Tibial artery (tissue), 4 donors: ENCODE measurements around the gene EYA3.

ENCODE experiments used
- DNase-seq, 2 donors: peaks; one replicate each; pipeline ENCODE4 v3.0.0-alpha.2; 2019
- H3K27ac ChIP-seq, 2 donors: fragments of 200-600 bp; sonication (generic) in 1 of 2; 1 replicate in 1 of 2; 2 replicates in 1 of 2; pipeline ENCODE4 v1.5.1; 2018 to 2019; ENCODE audit warnings: mild to moderate bottlenecking in 1 of 2
- H3K27me3 ChIP-seq, 2 donors: fragments of 200-600 bp; sonication (generic) in 1 of 2; one replicate each; pipeline versions ENCODE4 v1.5.1 to v1.6.0; 2016 to 2019
- H3K36me3 ChIP-seq, 3 donors: fragments of 200-600 bp; sonication (generic) in 2 of 3; one replicate each; pipeline ENCODE4 v1.5.1; 2016 to 2019; ENCODE audit warnings: mild to moderate bottlenecking in 2 of 3
- H3K4me1 ChIP-seq, 4 donors: fragments of 200-600 bp; sonication (generic) in 2 of 4; 1 replicate in 3 of 4; 2 replicates in 1 of 4; pipeline ENCODE4 v1.5.1; 2016 to 2019
- H3K4me3 ChIP-seq, 2 donors: fragments of 200-600 bp; sonication (generic) in 1 of 2; 1 replicate in 1 of 2; 2 replicates in 1 of 2; pipeline ENCODE4 v1.5.1; 2018 to 2019; ENCODE audit warnings: mild to moderate bottlenecking in 2 of 2
- H3K9me3 ChIP-seq, 3 donors: fragments of 200-600 bp; sonication (generic) in 1 of 3; one replicate each; pipeline ENCODE4 v1.5.1; 2016 to 2019
- CTCF ChIP-seq, 2 experiments: fragments of 200-600 bp in 1 of 2; fragments of 450-650 bp in 1 of 2; IDR thresholded peaks; one replicate each; pipeline ENCODE4 v1.5.1; 2017 to 2019; ENCODE audit warnings: antibody characterized with exemption in 2 of 2, mild to moderate bottlenecking in 1 of 2, moderate library complexity in 1 of 2
- intact Hi-C: fragments of 100-400 bp; cut with DNase I; formaldehyde crosslinking; loops from one replicate; pipeline ENCODE4 v1.15.0; 2023; ENCODE audit warnings: low total_unique reads

EYA3 gene

DNA sequence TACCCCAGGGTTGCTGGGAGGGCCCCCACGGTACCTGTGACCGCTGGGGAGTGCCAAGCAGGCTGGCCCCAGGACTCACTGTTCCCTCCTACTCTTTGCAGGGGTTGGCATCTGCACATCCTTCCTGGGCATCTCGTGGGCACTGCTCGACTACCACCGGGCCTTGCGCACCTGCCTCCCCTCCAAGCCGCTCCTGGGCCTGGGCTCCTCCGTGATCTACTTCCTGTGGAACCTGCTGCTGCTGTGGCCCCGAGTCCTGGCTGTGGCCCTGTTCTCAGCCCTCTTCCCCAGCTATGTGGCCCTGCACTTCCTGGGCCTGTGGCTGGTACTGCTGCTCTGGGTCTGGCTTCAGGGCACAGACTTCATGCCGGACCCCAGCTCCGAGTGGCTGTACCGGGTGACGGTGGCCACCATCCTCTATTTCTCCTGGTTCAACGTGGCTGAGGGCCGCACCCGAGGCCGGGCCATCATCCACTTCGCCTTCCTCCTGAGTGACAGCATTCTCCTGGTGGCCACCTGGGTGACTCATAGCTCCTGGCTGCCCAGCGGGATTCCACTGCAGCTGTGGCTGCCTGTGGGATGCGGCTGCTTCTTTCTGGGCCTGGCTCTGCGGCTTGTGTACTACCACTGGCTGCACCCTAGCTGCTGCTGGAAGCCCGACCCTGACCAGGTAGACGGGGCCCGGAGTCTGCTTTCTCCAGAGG lies 121.9 kb downstream of the EYA3 start:
- DNase-seq, result no peak
- no peak overlapping the region for H3K27ac ChIP-seq
- H3K27me3 ChIP-seq, result no peaks in the 10 kb centered on the region
- peaks cover 31 to 68% (median 53%) of the 10 kb centered on the region in 3 donors for H3K36me3 ChIP-seq
- intact Hi-C loops, result no loop called here
- no peak for TF ChIP-seq CTCF (IDR thresholded peaks at IDR 0.05)
- H3K4me3 ChIP-seq, result no peak overlapping the region
- no peaks in the 10 kb centered on the region for H3K9me3 ChIP-seq
- H3K4me1 ChIP-seq, result peaks cover 0 to 20% (median 8%) of the 10 kb centered on the region in 4 donors

DNA sequence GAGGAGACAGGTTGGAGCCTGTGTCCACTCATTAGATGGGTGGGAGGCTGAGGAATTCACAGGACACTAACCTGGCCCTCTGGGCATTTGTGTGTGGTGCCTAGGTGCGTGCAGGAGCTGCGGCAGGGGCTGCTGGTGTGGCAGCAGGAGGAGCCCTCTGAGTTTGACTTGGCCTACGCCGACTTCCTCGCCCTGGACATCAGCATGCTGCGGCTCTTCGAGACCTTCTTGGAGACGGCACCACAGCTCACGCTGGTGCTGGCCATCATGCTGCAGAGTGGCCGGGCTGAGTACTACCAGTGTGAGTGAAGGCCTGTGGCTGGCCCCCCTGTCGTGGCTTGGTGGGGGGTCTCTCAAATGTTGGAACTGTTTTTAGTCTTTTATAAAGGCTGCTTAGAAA lies 125.0 kb downstream of the EYA3 start:
- no peak for DNase-seq
- intact Hi-C loops, result no loop called here
- peaks cover 31 to 55% (median 48%) of the 10 kb centered on the region in 3 donors for H3K36me3 ChIP-seq
- H3K4me3 ChIP-seq, result no peak overlapping the region
- peaks cover 0 to 35% (median 22%) of the 10 kb centered on the region in 4 donors for H3K4me1 ChIP-seq
- no peak for TF ChIP-seq CTCF (IDR thresholded peaks at IDR 0.05)
- H3K27ac ChIP-seq, result no peak overlapping the region
- H3K27me3 ChIP-seq, result no peaks in the 10 kb centered on the region
- no peaks in the 10 kb centered on the region for H3K9me3 ChIP-seq

GRCh38 chr1:27961646-27962221 lies 126.7 kb downstream of the EYA3 start:
- Histone ChIP-seq H3K4me3 (peak overlapping the region; percentile 72 to 90), H3K27ac (peak overlapping the region; percentile 92 to 93)

DNA sequence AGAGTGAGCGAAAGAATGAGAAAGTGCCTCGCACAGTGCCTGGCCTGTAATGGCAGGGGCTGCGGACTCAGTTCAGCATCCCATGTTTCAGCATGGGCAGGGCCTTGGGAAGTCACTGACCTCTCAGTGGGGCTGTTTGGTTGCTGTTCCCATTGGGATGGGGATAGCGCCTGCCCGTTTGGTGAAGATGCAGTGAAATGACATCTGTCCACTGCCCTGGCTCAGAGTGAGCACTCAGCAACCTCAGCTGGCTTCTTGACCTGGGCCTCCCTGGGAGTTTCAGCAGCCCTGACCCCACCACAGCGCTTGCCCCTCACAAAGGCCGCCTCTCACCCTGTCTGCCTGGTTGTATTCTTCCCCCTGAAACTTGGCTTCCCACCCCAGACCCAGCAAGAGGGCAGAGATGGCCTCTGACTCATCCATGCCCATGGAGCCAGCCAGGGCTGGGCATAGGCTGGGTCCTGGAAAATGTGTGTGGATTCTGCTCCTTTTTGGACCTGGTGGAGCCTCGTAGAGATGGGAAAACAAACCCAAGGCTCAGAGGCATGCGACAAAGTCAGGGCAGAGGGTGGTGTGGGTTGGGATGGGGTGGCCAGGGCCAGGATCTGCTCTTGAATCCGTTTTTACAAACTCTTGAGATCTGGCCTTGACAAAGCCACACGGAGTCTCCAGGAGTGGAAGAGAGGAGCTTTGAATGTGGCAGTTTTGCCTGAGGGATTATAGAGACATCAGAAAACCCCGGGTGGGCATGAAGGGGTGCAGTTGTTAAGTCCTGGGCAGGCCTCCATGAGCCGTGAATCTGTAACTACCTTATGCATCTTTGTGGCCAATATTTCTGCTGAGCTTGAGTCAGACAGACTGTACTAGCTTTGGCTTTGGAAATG lies 127.4 kb downstream of the EYA3 start:
- intact Hi-C loops, result no loop called here
- no peaks in the 10 kb centered on the region for H3K27me3 ChIP-seq
- DNase-seq, result peak; percentile 31 to 71
- peak overlapping the region; percentile 72 to 90 for H3K4me3 ChIP-seq
- H3K36me3 ChIP-seq, result peaks cover 10 to 31% (median 24%) of the 10 kb centered on the region in 3 donors
- peaks cover 0 to 31% (median 22%) of the 10 kb centered on the region in 4 donors for H3K4me1 ChIP-seq
- TF ChIP-seq CTCF (IDR thresholded peaks at IDR 0.05), result no peak
- no peaks in the 10 kb centered on the region for H3K9me3 ChIP-seq
- H3K27ac ChIP-seq, result peak overlapping the region; percentile 92 to 93

More at GRCh38 chr1:27961646-27962221, 126.7 kb downstream of the EYA3 start:
- H3K27me3 ChIP-seq, result no peaks in the 10 kb centered on the region
- no peak for DNase-seq
- intact Hi-C loops, result no loop called here
- peaks cover 0 to 31% (median 22%) of the 10 kb centered on the region in 4 donors for H3K4me1 ChIP-seq
- no peaks in the 10 kb centered on the region for H3K9me3 ChIP-seq
- no peak for TF ChIP-seq CTCF (IDR thresholded peaks at IDR 0.05)
- peaks cover 16 to 39% (median 31%) of the 10 kb centered on the region in 3 donors for H3K36me3 ChIP-seq

- peak; percentile 17 to 29 for TF ChIP-seq CTCF (IDR thresholded peaks at IDR 0.05)
- Histone ChIP-seq H3K27me3 (no peaks in the 10 kb centered on the region), H3K9me3 (no peaks in the 10 kb centered on the region), H3K4me1 (peaks cover 0 to 31% (median 22%) of the 10 kb centered on the region in 4 donors), H3K4me3 (peak within 1 kb of the TSS; percentile 72 to 90), H3K36me3 (peaks cover 10 to 21% (median 15%) of the 10 kb centered on the region in 3 donors), H3K27ac (peak within 1 kb of the TSS; percentile 92 to 93)
- intact Hi-C loops, result no loop called here
- peak; percentile 69 to 90 for DNase-seq
These were observed 128.4 kb downstream of the EYA3 start, which contains the start of gene XKR8 for GRCh38 chr1:27959792-27960603. XKR8 (plus strand) TSS chr1:27959973; CDS start chr1:27960070, 97 bp downstream.
